PFSK-1 (cell line): ENCODE data around the gene GMEB2.

Source experiments
- FOXP2 ChIP-seq: optimal IDR thresholded peaks from 2 replicates; pipeline ENCODE3; 2011; ENCODE audit warnings: borderline replicate concordance, control low read depth, inconsistent platforms; ENCODE audit not compliant: insufficient read depth; ENCODE audit errors: extremely low read length, extremely low read depth
- POLR2AphosphoS5 ChIP-seq: IDR thresholded peaks from 2 replicates; pipeline ENCODE4 v1.6.1; 2012; ENCODE audit warnings: low read depth, mild to moderate bottlenecking, control low read depth, low read length, moderate library complexity
- SIN3A ChIP-seq: IDR thresholded peaks from 2 replicates; pipeline ENCODE4 v1.6.1; 2012; ENCODE audit warnings: mild to moderate bottlenecking, low read length, moderate library complexity, borderline replicate concordance; ENCODE audit not compliant: insufficient read depth
- TAF1 ChIP-seq: IDR thresholded peaks from 2 replicates; pipeline ENCODE4 v1.6.1; 2012; ENCODE audit warnings: low read length, control low read depth, borderline replicate concordance; ENCODE audit not compliant: insufficient read depth
- TF ChIP-seq, protein P1 (sequence below), 2 experiments: IDR thresholded peaks; 2 replicates each; pipeline versions ENCODE4 v1.6.1 to v1.8.0; 2011 to 2012; ENCODE audit warnings: low read depth in 2 of 2, low read length in 2 of 2, control low read depth in 1 of 2, inconsistent platforms in 1 of 2, mild to moderate bottlenecking in 1 of 2, moderate library complexity in 1 of 2; ENCODE audit not compliant: insufficient read depth in 1 of 2

DNA sequence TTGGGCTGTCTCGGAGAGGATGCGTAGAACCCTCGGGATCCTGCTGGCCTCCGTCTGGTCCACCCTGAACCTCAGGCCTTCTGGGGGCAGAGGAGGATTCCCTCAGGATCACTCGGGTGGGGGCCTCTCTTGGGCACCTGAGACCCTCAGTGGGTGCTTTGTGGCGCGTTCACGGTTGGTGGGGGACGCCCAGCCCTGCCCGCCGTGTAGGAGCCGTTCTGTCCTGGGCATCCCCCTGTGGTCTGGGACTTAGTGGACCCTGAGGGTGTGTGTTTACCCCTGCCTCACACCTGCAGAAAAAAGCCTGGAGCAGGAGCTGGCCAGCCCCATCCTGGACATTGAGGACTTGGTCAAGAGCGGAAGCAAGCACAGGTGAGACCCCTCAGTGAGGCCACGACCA, 38.8 kb upstream of the GMEB2 start:
- TF ChIP-seq POLR2AphosphoS5 (no peak), TAF1 (no peak), SIN3A (no peak), FOXP2 (no peak)
- TF ChIP-seq, protein P1, sequence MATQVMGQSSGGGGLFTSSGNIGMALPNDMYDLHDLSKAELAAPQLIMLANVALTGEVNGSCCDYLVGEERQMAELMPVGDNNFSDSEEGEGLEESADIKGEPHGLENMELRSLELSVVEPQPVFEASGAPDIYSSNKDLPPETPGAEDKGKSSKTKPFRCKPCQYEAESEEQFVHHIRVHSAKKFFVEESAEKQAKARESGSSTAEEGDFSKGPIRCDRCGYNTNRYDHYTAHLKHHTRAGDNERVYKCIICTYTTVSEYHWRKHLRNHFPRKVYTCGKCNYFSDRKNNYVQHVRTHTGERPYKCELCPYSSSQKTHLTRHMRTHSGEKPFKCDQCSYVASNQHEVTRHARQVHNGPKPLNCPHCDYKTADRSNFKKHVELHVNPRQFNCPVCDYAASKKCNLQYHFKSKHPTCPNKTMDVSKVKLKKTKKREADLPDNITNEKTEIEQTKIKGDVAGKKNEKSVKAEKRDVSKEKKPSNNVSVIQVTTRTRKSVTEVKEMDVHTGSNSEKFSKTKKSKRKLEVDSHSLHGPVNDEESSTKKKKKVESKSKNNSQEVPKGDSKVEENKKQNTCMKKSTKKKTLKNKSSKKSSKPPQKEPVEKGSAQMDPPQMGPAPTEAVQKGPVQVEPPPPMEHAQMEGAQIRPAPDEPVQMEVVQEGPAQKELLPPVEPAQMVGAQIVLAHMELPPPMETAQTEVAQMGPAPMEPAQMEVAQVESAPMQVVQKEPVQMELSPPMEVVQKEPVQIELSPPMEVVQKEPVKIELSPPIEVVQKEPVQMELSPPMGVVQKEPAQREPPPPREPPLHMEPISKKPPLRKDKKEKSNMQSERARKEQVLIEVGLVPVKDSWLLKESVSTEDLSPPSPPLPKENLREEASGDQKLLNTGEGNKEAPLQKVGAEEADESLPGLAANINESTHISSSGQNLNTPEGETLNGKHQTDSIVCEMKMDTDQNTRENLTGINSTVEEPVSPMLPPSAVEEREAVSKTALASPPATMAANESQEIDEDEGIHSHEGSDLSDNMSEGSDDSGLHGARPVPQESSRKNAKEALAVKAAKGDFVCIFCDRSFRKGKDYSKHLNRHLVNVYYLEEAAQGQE (IDR thresholded peaks at IDR 0.05; ENCODE audit: insufficient read depth in 1 of 2, low read depth in 2 of 2, low read length in 2 of 2): no peak
